ENCODE data around the gene SLCO4A1.
"Not testable (repeated sequence)": the region's sequence is repeated elsewhere in the genome, so short reads cannot be mapped to it uniquely, and the experiment has no call there.

SLCO4A1 gene

DNA sequence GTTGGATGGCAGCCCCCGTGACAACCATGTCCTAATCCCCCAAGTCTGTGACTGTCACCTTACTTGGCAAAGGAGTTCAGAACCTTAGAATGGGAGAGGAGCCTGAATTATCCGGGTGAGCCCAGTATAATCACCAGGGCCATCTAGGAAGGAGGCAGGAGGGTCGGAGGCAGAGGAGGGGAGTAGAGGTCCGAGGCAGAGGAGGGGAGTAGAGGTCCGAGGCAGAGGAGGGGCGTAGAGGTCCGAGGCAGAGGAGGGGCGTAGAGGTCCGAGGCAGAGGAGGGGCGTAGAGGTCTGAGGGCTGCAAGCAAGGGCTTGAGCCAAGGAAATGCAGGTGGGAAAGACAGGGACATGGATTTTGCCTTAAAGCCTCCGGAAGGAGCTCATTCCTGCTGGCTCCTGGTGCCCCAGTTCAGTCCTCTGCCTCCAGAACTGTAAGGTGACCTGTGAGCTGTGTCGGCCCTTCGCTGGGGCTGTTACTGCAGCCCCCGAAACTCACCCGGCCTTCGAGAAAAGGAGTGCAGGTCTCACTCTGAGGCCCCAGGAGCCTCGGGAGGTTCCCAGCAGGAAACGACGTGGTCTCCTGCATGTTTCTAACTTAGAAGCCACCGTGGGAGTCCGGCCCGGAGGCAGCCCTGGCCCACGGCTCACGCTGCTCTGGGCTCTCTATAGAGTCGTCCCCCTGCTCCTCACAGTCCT lies 20.0 kb upstream of the SLCO4A1 start:
- in situ Hi-C loops (cut with HindIII; ENCODE audit: low sequenced_read_pairs): loop anchor here (5.0 kb wide), 1 partner anchor 80 kb away; no protein-coding TSS in a partner anchor

DNA sequence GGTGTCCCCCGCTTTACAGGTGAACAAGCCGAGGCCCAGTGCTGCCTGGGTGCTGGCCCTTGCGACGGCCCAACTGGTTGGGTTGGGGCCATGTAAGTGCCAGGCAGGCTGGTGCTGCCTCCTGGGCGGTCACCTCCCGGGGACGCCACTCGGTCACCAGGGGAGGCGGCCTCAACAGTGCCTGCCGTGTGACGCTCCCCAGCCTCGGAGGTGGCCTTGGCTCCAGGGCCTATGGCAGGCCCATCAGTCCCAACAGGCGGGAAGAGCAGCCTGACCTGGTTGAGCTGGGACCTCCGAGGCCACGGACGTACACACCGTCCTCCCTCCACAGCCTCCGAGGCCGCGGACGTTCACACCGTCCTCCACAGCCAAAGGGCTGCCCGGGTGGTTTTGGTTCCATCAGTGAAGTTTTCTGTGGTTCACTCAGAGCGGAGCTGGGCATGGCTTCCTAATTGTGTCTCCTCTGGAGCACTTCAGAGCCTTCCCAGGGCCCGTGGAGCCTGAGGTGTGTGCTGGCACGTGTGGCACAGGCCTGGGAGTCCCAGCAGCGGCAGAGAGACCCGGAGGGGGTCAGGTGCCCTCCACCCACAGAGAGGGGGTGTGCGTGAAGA lies 19.3 kb upstream of the SLCO4A1 start:
- in situ Hi-C loops (cut with HindIII; ENCODE audit: low sequenced_read_pairs): loop anchor here (5.0 kb wide), 1 partner anchor 81 kb away; no protein-coding TSS in a partner anchor

DNA sequence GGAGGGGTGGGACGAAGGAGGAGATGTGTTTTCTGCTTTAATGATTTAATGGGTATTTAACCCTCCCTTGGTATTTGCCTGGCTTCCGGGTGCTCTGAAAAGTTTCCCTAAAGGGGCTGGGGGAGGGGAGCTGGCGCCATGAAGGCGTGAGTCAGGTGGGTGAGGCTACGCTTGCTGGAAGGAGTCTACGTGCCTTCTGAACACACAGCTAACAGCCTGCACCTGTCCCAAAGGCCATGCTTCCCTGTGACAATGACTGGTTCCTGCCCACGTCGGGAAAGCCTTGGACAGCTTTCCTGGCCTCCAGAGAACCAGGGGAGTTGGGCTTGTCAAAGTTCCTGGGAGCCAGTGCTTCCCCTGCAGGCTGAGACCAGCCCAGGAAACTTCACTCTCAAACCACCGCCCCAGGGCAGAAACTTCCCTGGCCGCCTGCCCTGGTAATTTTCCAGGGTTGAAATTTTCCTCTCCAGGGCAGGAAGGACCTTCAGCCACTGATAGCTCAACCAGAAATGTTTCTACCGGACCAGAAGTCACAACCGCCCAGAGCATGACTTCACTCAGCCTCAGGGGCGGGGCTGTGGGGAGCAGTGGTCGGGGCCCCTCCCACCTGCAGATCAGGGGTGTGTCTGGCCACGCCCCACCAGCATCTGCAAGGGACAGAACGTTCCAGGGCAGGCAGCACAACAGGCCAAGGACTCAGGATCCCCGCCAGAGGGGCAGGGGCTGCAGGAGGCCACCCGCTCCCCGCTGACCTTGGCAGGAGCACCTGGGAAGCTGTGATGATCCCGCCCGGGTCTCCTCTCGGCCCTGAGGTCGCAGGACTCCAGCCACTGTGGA lies 18.6 kb upstream of the SLCO4A1 start:
- in situ Hi-C loops (cut with HindIII; ENCODE audit: low sequenced_read_pairs): loop anchor here (5.0 kb wide), 1 partner anchor 81 kb away; no protein-coding TSS in a partner anchor

DNA sequence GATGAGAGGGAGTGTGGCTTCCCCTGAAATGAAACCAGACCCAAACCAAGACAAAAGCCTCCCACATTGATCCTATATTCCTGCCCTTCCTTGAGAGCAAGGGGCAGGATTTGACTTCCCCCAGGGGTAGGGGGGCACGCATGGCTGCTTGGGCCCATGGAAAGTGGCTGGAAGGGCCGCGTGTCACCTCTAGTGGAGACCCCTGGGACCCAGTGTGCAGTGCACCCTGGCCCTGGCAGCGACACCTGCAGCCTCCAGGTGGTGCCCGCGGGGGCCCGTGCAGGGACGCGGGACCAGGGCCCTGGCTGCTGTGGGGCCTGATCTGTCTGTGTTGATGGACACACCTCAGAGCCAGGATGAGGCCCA lies 18.0 kb upstream of the SLCO4A1 start:
- in situ Hi-C loops (cut with HindIII; ENCODE audit: low sequenced_read_pairs): loop anchor here (5.0 kb wide), 1 partner anchor 82 kb away; no protein-coding TSS in a partner anchor

- in situ Hi-C loops (cut with HindIII; ENCODE audit: low sequenced_read_pairs): loop anchor here (5.0 kb wide), 1 partner anchor 83 kb away; no protein-coding TSS in a partner anchor
Measured at GRCh38 chr20:62624719-62625453, 17.4 kb upstream of the SLCO4A1 start.

DNA sequence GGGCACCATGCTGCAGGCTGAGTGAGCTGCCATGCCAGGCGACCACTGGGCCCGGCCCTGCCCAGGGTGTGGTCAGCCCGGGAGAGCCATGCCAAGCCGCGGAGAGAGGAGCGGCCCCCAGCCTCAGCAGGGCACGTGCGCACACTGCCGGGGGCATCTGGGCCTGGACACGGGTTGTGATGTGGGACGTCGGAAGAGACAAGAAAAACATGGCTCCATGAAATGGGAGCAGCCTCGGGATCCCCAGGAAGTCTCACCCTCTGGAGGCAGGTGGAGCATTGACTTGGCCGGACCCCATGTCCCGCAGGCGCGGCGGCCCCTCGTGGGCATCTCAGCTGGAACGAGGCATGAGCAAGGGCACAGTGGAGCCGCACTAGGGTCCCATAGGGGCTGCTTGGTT lies 16.8 kb upstream of the SLCO4A1 start:
- in situ Hi-C loops (cut with HindIII; ENCODE audit: low sequenced_read_pairs): no loop called here

DNA sequence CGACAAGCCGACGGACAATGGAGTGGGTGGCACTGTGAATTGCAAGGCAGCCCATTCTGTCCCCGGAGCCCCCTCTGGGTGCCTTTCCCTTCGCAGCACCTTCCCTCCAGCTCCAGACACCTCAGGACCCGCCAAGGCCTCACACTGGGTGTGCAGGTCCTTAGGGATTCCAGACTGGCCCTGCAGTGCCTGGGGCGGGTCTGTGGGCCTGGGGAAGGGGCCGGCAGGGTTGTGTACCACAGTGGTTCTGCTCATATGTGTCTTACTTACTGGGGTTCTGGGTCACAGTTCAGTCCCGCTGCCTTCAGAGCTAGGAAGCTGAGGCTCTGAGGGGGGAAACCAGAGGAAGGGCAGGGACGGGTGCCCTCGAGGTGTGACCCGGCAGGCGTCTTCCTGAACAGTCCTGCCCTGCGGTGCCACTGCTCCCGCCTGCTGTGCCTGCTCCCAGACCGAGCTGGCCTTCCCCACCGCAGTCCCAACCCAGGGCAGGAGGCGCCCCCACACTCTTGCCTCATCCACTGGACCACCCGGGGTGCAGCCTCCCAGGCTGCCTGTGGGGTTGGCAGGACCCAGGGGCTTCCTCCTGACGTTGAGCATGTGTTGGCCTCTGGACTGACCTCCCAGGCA lies 16.3 kb upstream of the SLCO4A1 start:
- in situ Hi-C loops (cut with HindIII; ENCODE audit: low sequenced_read_pairs): no loop called here

- in situ Hi-C loops (cut with HindIII; ENCODE audit: low sequenced_read_pairs): not testable (repeated sequence)
Measured at GRCh38 chr20:62627425-62627824, 14.9 kb upstream of the SLCO4A1 start.

- in situ Hi-C loops (cut with HindIII; ENCODE audit: low sequenced_read_pairs): no loop called here
Measured at GRCh38 chr20:62627901-62628612, 14.2 kb upstream of the SLCO4A1 start.

GRCh38 chr20:62628691-62629090 lies 13.6 kb upstream of the SLCO4A1 start:
- in situ Hi-C loops (cut with HindIII; ENCODE audit: low sequenced_read_pairs): no loop called here

DNA sequence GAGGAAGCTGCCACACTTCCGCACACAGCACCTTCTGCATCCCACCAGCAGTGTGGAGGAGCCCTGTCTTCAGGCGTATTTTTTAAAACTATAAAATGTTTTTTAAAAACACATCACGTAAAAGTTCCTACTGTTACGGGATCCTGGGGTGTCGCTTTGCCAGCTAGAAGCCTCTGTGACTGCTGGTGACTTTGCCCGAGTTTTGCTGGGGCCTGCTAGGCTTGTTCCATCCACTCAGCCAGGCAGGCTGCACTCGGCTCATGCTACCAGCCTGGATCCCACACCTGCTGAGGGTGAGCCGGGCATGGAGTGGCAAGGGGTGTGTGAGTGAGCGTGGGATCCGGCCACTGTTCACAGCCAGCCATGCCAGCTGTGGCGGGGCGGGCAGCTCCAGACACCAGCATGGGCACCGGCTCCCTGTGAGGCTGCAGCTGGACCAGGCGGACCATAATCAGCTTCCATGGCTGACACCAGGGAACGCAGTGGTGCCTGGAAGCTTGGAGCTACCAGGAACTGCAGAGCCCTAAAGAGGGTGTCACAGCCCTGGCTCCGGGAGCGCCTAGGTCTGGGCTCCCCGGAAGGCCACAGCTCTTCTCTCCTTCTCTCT lies 12.3 kb upstream of the SLCO4A1 start:
- in situ Hi-C loops (cut with HindIII; ENCODE audit: low sequenced_read_pairs): no loop called here

GRCh38 chr20:62631336-62632308 lies 10.7 kb upstream of the SLCO4A1 start:
- in situ Hi-C loops (cut with HindIII; ENCODE audit: low sequenced_read_pairs): no loop called here

- in situ Hi-C loops (cut with HindIII; ENCODE audit: low sequenced_read_pairs): no loop called here
Measured at GRCh38 chr20:62632575-62633090, 9.7 kb upstream of the SLCO4A1 start.

GRCh38 chr20:62633598-62634329 lies 8.5 kb upstream of the SLCO4A1 start:
- in situ Hi-C loops (cut with HindIII; ENCODE audit: low sequenced_read_pairs): no loop called here

DNA sequence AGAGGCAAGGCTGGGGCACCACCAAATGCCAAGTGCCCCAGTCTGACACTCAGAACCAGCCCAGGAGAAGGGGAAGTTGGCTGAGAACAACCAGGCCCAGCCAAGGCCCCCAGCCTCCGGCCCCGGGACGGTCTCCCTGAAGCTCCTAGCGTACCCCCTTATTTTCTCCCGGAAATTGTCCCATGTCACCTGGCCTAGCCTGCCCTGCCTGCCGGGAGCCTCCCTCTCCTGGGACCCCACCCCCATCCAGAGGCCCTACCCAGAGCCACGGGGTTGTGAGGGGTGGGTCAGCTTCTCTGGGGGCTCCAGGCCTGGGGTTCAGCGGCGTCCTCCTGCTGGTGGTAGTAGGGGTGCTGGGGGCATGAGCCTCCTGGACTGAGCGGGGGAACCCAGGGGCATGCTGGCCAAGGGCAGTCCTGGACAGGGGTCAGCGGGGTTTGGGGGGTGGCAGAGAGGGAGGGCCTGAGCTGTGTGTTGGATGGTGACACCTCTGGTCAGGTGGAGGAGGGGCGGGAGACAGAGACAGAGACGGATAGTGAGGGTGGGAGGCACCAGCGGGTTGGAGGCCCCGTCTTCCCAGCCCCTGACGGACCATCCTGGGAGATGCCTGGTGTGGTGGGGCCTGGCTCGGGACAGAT lies 7.9 kb upstream of the SLCO4A1 start:
- in situ Hi-C loops (cut with HindIII; ENCODE audit: low sequenced_read_pairs): no loop called here

- in situ Hi-C loops (cut with HindIII; ENCODE audit: low sequenced_read_pairs): no loop called here
Measured at GRCh38 chr20:62635232-62635631, 7.1 kb upstream of the SLCO4A1 start.

- in situ Hi-C loops (cut with HindIII; ENCODE audit: low sequenced_read_pairs): no loop called here
Measured at GRCh38 chr20:62635852-62636251, 6.5 kb upstream of the SLCO4A1 start.
